Measurements from ENCODE around the gene COLGALT1.
"Not testable (repeated sequence)": the region's sequence is repeated elsewhere in the genome, so short reads cannot be mapped to it uniquely, and the experiment has no call there.

The COLGALT1 gene

DNA sequence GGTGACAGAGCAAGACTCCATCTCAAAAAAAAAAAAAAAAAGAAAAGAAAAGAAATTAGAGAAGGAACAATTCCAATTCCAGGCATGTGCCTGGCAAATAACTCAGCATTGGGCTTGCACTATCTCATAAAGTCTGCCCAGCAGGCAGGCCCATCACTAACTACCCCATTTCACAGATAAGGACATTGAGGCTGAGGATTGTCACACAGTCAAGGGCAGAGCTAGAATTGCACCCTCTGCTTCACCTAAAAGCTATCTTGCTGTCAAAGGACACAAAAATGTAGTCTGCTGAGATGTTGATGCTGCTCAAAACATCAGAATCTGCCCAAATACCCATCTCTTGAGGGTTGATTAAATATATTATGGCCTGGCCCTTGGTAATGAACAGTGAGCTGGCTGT lies 20.7 kb upstream of the COLGALT1 start:
- no peak for DNase-seq

DNA sequence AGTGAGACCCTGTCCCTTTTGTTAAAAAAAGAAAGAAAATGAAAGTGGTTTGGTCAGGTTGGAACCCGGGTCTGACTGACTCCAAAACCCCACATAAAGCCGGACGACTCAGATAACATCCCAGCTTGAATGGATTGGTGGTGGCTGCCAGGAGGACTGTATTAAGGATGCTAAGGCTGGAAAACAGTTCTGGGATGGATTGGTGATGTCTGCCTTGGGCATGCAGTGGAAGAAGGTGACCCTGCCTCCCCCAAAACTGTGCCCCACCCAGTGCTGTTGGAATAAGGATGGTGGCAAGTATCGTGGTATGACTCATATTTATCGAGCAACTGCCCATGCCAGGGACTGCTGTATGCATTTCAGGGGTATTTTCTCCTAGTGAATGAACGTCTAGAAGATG lies 18.5 kb upstream of the COLGALT1 start:
- no peak for DNase-seq

GRCh38 chr19:17538684-17539237 lies 16.7 kb upstream of the COLGALT1 start:
- no peak for DNase-seq

GRCh38 chr19:17539238-17540117 lies 16.0 kb upstream of the COLGALT1 start:
- peak; percentile 87 for DNase-seq

GRCh38 chr19:17540174-17540573 lies 15.3 kb upstream of the COLGALT1 start:
- DNase-seq = no peak

DNA sequence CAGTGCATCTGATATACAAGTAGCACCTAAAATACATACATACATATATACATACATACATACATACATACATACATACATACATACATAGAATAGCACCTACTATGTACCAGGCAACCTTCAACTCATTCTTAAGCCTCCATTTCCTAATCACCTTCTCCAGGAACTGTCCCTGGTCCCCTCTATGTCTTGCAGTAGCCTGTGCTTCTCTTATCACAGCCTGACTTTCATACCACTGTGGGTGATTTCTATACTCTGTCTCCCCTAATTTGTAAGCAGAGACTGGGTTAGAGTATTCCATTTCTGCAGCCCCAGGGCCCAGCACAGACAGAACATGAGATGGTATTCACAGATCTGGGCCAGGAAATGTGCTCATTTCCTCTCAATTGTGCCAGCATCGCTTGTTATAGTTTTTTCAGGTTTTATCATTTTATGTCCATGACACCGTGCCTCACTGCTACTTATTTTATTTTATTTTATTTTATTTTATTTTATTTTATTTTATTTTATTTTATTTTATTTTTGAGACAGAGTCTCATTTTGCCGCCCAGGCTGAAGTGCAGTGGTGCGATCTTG lies 14.2 kb upstream of the COLGALT1 start:
- no peak for DNase-seq

- no peak for DNase-seq
These were observed 13.4 kb upstream of the COLGALT1 start for GRCh38 chr19:17542042-17542441.

DNA sequence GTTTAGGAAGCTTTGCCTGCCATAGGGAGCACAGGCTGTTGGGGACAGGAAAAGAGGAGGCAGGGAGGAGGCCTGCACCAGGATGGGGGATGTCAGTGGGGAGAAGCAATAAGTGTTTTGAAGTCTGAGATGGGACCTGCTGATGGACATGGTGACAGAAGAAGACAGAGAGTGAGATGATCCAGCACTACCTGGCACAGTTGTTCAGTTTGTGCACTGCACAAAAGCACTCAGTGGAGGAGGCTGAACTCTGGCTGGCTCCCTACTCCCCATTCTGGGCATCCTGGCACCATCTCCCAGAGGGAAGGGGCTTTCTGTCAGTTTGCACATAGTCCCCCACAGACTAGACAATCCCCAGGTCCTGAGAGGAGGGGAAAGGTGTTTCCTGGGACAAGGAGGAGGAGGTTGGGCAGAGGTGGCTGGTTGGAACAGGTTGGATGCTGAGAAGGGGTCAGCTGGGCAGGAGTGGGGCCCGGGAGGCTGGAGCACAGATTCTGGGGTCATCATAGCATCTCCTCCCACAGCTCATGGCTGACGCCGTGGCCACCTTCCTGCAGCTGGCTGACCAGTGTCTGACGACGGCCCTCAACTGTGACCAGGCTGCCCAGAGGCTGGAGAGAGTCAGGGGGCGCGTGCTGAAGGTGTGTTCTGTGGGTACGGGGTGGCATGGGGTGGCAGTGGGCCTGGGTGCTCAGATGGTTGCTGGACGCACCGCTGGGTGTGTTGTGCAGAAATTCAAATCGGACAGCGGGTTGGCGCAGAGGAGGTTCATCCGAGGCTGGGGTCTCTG lies 12.5 kb upstream of the COLGALT1 start:
- no peak for DNase-seq

DNA sequence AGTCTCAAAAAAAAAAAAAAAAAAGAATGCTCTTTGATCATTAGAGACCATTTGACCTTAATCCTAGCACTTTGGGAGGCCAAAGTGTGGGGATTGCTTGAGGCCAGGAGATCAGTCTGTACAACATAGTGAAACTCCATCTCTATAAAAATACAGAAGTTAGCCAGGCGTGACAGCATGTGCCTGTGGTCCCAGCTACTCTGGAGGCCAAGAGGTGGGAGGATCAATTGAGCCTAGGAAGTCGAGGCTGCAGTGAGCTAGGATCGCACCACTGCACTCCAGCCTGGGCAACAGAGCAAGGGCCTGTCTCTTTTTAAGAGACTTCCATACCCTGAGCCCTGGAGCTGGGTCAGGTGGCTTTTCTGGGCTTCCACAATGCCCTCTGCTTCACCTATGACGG lies 11.5 kb upstream of the COLGALT1 start:
- no peak for DNase-seq

DNA sequence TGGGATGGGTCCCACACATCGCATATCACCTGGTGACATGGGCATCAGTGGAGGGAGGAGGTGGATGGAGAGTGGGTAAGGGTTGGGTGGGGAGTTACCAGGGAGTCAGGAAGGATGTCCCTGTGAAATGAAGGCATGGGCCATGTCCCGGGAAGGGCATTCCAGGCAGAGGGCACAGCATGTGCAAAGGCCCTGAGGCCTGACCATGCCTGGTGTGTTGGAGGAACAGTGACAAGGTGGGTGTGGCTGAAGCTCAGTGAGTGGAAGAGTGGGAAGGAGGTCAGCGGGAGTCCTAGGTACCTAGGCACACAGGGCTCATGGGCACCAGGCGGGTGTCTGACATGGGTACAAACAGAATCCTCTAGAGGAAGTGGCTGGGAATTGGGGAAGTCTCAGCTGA lies 11.0 kb upstream of the COLGALT1 start:
- no peak for DNase-seq

DNA sequence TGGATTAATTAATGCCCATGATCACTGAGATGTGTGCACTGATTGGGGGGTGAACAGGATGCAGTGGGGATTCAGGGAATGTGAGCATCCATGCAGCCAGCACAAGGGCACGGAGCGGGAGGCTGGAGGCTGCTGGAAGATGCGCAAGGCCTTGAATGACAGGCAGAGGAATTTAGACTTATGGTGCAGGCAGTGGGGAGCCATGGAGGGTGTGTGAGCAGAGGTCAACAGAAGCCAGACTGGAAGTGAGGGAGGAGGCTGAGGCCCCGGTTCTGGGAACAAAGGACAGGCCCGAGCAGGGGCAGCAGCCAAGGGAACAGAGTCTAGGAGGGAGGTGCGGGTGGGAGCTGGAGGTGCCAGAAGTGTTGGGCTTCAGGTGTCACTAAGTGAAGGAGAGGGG lies 7.3 kb upstream of the COLGALT1 start:
- DNase-seq = no peak

DNA sequence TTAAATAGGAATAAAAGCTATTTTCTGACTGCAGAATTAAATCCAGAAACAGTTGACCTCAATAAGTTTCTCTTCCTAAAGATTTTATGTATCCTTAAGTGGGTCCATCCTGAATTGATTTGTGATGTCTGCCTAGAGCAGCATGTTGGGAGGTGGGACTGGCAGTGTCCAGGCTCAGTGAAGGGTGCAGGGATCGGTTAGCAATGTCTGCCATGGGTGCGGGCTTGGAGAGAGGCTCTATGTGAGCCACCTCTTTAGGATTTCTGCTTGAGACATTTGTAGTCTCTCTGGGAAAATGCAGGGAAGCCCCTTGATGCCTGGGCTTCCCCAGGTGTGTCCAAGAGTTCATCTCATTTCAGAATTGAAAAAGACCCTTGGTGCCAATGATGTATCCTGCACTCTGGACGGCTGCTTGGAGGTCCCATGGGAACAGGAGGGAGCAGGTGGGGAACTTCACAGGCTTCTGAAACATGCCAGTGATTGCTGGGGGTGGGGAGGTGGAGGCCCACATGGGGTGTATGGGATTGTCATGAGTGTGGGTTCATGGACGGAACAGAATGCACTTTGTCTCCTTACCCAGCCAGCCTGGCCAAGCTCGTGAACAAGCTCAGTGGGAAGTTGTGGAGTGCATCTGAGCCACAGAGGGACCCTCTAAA lies 6.2 kb upstream of the COLGALT1 start:
- no peak for DNase-seq

- DNase-seq = no peak
These were observed 5.3 kb upstream of the COLGALT1 start for GRCh38 chr19:17550076-17550667.

DNA sequence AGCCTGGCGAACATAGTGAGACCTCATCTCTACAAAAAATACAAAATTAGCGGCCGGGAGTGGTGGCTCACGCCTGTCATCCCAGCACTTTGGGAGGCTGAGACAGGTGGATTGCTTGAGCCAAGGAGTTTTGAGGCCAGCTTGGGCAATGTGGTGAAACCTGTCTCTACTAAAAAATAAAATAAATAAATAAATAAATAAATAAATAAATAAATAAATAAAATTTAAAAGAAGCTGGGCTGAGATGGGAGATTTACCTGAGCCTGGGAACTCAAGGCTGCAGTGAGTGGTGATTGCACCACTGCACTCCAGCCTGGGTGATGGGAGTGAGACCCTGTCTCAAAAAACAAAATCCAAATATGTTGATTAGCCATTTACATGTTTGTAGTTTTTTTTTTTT lies 2.7 kb upstream of the COLGALT1 start:
- not testable (repeated sequence) for DNase-seq

- DNase-seq = no peak
These were observed 2.2 kb upstream of the COLGALT1 start for GRCh38 chr19:17553256-17553655.

- DNase-seq = no peak
These were observed 425 bp upstream of the COLGALT1 start for GRCh38 chr19:17554968-17555479.

GRCh38 chr19:17555929-17556813 lies 722 bp downstream of the COLGALT1 start:
- DNase-seq = no peak

DNA sequence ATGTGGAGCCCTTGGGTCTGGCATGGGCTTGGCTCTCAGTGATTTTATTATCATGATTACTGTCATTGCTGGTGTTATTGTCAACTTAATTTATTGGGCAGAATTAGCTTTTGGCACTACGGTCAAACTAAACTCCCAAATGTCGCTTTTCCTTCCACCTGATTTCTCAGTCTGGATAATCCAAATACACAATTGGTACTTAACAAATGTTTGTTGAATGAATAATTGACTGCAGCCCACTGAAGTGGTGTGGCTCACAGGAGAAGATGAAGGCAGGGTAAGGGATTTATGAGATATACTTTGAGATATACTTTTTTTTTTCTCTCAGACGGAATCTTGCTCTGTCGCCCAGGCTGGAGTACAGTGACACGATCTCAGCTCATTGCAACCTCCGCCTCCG lies 1.5 kb downstream of the COLGALT1 start:
- no peak for DNase-seq

DNA sequence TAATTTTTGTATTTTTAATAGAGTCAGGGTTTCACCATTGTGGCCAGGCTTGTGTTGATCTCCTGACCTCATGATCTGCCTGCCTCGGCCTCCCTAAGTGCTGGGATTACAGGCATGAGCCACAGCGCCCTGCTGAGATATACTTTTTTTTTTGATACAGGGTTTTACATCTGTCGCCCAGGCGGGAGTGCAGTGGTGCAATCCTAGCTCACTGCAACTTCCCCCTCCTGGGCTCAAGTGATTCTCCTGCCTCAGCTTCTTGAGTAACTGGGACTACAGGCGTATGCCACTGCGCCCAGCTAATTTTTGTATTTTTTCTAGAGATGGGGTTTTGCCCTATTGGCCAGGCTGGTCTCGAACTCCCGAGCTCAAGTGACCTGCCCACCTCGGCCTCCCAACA lies 2.0 kb downstream of the COLGALT1 start:
- DNase-seq = no peak

DNA sequence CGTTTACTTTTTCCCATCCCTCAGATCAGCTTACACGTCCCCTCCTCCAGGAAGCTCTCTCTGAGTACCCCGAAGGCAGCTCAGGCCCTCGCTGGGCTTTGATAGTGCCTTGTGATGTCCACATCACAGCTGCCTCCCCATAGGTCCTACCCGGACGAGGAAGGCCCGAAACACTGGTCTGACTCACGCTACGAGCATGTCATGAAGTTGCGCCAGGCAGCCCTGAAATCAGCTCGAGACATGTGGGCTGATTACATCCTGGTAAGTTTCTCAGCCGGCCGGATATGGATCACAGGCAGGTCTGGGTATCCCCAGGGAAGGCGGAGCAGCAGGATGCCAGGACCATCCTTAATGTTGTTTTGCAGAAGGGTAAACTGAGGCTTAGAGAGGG lies 4.8 kb downstream of the COLGALT1 start:
- DNase-seq = no peak

- DNase-seq = no peak
These were observed 6.6 kb downstream of the COLGALT1 start for GRCh38 chr19:17562097-17562496.

All from NCI-H2227 treated with DMSO at 0.1 percent for 48 hours (cell line).